B cell (primary cell): Measurements from ENCODE around the gene GP1BB. TPM values are rescaled to one million over a fixed set of nuclear protein-coding genes. Genes with fewer than 3 reads are reported as not detected.
"Not testable (repeated sequence)": the region's sequence is repeated elsewhere in the genome, so short reads cannot be mapped to it uniquely, and the experiment has no call there.

Experiments
- ATAC-seq: fragments of 200-7000 bp; cut with Tn5 transposase; one replicate; pipeline ENCODE4 v1.10.0; 2021; ENCODE audit warnings: low read depth, mild to moderate bottlenecking, moderate number of reproducible peaks, moderate library complexity
- CTCF ChIA-PET: fragments of 350-600 bp; sonication (Branson Sonifier 250); formaldehyde crosslinking; loops from one replicate; lab custom pipeline; 2021; ENCODE audit warnings: antibody characterized with exemption, inconsistent platforms; lab: Charles Lee
- POLR2A ChIA-PET: fragments of 350-600 bp; sonication (Branson Sonifier 250); formaldehyde crosslinking; loops from one replicate; lab custom pipeline; 2021; ENCODE audit warnings: antibody characterized with exemption; lab: Charles Lee
- DNase-seq: peaks from one replicate; pipeline ENCODE4 v3.0.0; 2013
- H2AFZ ChIP-seq: 2 replicates; pipeline ENCODE4 v1.6.1; 2012; ENCODE audit warnings: mild to moderate bottlenecking, low read depth, low read length; ENCODE audit not compliant: insufficient read depth, poor library complexity, severe bottlenecking
- H3K27ac ChIP-seq, 2 donors: 1 replicate in 1 of 2; 2 replicates in 1 of 2; pipeline ENCODE4 v1.5.1; 2012 to 2013; ENCODE audit warnings: low read length in 2 of 2, mild to moderate bottlenecking in 2 of 2, moderate library complexity in 1 of 2
- H3K27me3 ChIP-seq, 4 experiments: fragments of 200-600 bp in 1 of 4; sonication (generic) in 1 of 4; replicated peaks in 1 of 4; 1 replicate in 2 of 4; 2 replicates in 2 of 4; pipeline versions ENCODE4 v1.6.1 to v1.7.0; 2013 to 2016; ENCODE audit warnings: low read length in 3 of 4, mild to moderate bottlenecking in 2 of 4, mixed read lengths in 1 of 4, moderate library complexity in 1 of 4; ENCODE audit not compliant: insufficient read depth in 4 of 4, control insufficient read depth in 3 of 4; ENCODE audit errors: control extremely low read depth in 1 of 4
- H3K36me3 ChIP-seq, 2 experiments: replicated peaks in 1 of 2; 1 replicate in 1 of 2; 2 replicates in 1 of 2; pipeline versions ENCODE4 v1.6.1 to v1.7.1; 2013; ENCODE audit warnings: low read length in 1 of 2; ENCODE audit not compliant: insufficient read depth in 2 of 2, control insufficient read depth in 1 of 2; ENCODE audit errors: control extremely low read depth in 1 of 2, extremely low read depth in 1 of 2
- H3K4me1 ChIP-seq, 2 donors: fragments of 200-600 bp in 1 of 2; sonication (generic) in 1 of 2; 1 replicate in 1 of 2; 2 replicates in 1 of 2; pipeline versions ENCODE4 v1.5.1 to v1.6.1; 2013 to 2017; ENCODE audit warnings: low read length in 2 of 2; ENCODE audit not compliant: control insufficient read depth in 2 of 2, insufficient read depth in 2 of 2
- H3K4me2 ChIP-seq: replicated peaks from 2 replicates; pipeline ENCODE3; 2012; ENCODE audit warnings: mild to moderate bottlenecking, low read depth, low read length; ENCODE audit not compliant: poor library complexity, severe bottlenecking
- H3K4me3 ChIP-seq, 5 experiments: fragments of 200-600 bp in 1 of 5; sonication (generic) in 1 of 5; 1 replicate in 3 of 5; 2 replicates in 2 of 5; pipeline versions ENCODE4 v1.5.1 to v1.7.0; 2011 to 2016; ENCODE audit warnings: low read length in 4 of 5, mild to moderate bottlenecking in 4 of 5, low read depth in 2 of 5, control low read depth in 1 of 5, moderate library complexity in 1 of 5; ENCODE audit not compliant: insufficient read depth in 1 of 5; ENCODE audit errors: control extremely low read depth in 1 of 5, extremely low read depth in 1 of 5
- H3K79me2 ChIP-seq: fragments of 200-600 bp; sonication (generic); one replicate; pipeline ENCODE4 v1.6.0; 2016; ENCODE audit warnings: low read length; ENCODE audit not compliant: control insufficient read depth, insufficient read depth
- H3K9ac ChIP-seq: fragments of 200-600 bp; sonication (generic); 2 replicates; pipeline ENCODE4 v1.6.1; 2017; ENCODE audit warnings: mild to moderate bottlenecking, low read length, moderate library complexity
- H3K9me3 ChIP-seq, 3 donors: one replicate each; pipeline versions ENCODE4 v1.6.1 to v1.7.1; 2013; ENCODE audit warnings: low read length in 2 of 3; ENCODE audit not compliant: control insufficient read depth in 2 of 3, insufficient read depth in 1 of 3; ENCODE audit errors: control extremely low read depth in 1 of 3
- H4K20me1 ChIP-seq: 2 replicates; pipeline ENCODE4 v1.6.0; 2012; ENCODE audit warnings: mild to moderate bottlenecking, low read length; ENCODE audit not compliant: insufficient read depth, control insufficient read depth, poor library complexity, severe bottlenecking
- H3K27ac Mint-ChIP-seq: one replicate; pipeline ENCODE4 v1.8.0; 2021; ENCODE audit warnings: mixed read lengths
- H3K27me3 Mint-ChIP-seq: one replicate; pipeline ENCODE4 v1.8.0; 2021; ENCODE audit warnings: mixed read lengths
- H3K4me1 Mint-ChIP-seq: one replicate; pipeline ENCODE4 v1.8.0; 2021; ENCODE audit warnings: mixed read lengths
- H3K4me3 Mint-ChIP-seq: one replicate; pipeline ENCODE4 v1.8.0; 2021; ENCODE audit warnings: mixed read lengths
- H3K9me3 Mint-ChIP-seq: one replicate; pipeline ENCODE4 v1.8.0; 2022; ENCODE audit warnings: mixed read lengths; ENCODE audit not compliant: insufficient read depth
- CTCF ChIP-seq: fragments of 200-600 bp; IDR thresholded peaks from one replicate; pipeline ENCODE4 v1.8.0; 2022; ENCODE audit warnings: antibody characterized with exemption, mild to moderate bottlenecking
- EZH2 ChIP-seq: IDR thresholded peaks from 2 replicates; pipeline ENCODE4 v1.6.1; 2012; ENCODE audit warnings: borderline replicate concordance, low read depth, mild to moderate bottlenecking, moderate library complexity, low read length; ENCODE audit not compliant: insufficient read depth, poor library complexity, severe bottlenecking
- WGBS: methylation state at CpG from one replicate; pipeline ENCODE4 v1.1.5; 2013; ENCODE audit warnings: missing lambda C conversion rate; ENCODE audit not compliant: insufficient coverage; 5-methylcytosine and 5-hydroxymethylcytosine counted together
- intact Hi-C: fragments of 100-400 bp; cut with micrococcal nuclease; formaldehyde crosslinking; loops from one replicate; pipeline ENCODE4 v1.10.0; 2022
- polyA plus RNA-seq: library from polyadenylated mRNA; depleted of rRNA; stranded (reverse); fragments of >200 nt; gene quantifications from 2 replicates; pipeline ENCODE4 v1.2.3, GENCODE V29; 2012
- total RNA-seq, 2 donors: library from RNA; stranded (reverse); fragments of 120-200 nt in 1 of 2; gene quantifications; 1 replicate in 1 of 2; 2 replicates in 1 of 2; pipeline versions ENCODE4 v1.2.3 to v1.2.4, GENCODE V29; 2013 to 2022

Gene GP1BB
- total and polyA plus RNA-seq, 2 donors (not counting 1 experiment from before 2014, with no cell fraction given): 0.31 TPM; not detected in 1

GRCh38 chr22:19675428-19675827 lies 47.9 kb upstream of the GP1BB start:
- intact Hi-C loops: no loop called here
- no peak overlapping the region for H3K4me3 Mint-ChIP-seq
- POLR2A ChIA-PET: no interaction called here

GRCh38 chr22:19676437-19676836 lies 46.9 kb upstream of the GP1BB start:
- intact Hi-C loops: not testable (repeated sequence)

More at GRCh38 chr22:19675428-19675827, 47.9 kb upstream of the GP1BB start:
- ATAC-seq (no peak), DNase-seq (no peak)
- no peaks in the 10 kb centered on the region for H3K4me1 Mint-ChIP-seq
- Histone ChIP-seq H3K4me2 (no peak overlapping the region), H3K27me3 (peaks cover 0 to 12% (median 3%) of the 10 kb centered on the region in 4 experiments), H3K27ac (no peak overlapping the region), H2AFZ (no peak overlapping the region), H3K9ac (no peak overlapping the region), H3K9me3 (no peaks in the 10 kb centered on the region), H4K20me1 (no peaks in the 10 kb centered on the region), H3K4me1 (no peaks in the 10 kb centered on the region), H3K4me3 (no peak overlapping the region), H3K36me3 (no peaks in the 10 kb centered on the region), H3K79me2 (no peaks in the 10 kb centered on the region)
- TF ChIP-seq CTCF (no peak), EZH2 (no peak)
- no peak overlapping the region for H3K27ac Mint-ChIP-seq
- peaks cover 33% of the 10 kb centered on the region for H3K27me3 Mint-ChIP-seq
- H3K9me3 Mint-ChIP-seq: no peaks in the 10 kb centered on the region
- CTCF ChIA-PET: interaction anchor here (0.5 kb wide), 1 partner anchor 382 kb away, joined by 3 read pairs; no protein-coding TSS in a partner anchor
- 96% methylated on average over 5 of the region's 7 CpGs for WGBS

More at GRCh38 chr22:19676437-19676836, 46.9 kb upstream of the GP1BB start:
- H3K4me3 ChIP-seq, H2AFZ ChIP-seq, H3K4me1 ChIP-seq, H4K20me1 ChIP-seq, H3K4me2 ChIP-seq, H3K4me3 Mint-ChIP-seq, H3K9ac ChIP-seq, CTCF ChIA-PET, H3K9me3 Mint-ChIP-seq, H3K27ac Mint-ChIP-seq, H3K9me3 ChIP-seq, DNase-seq, H3K27ac ChIP-seq, ATAC-seq, POLR2A ChIA-PET, H3K79me2 ChIP-seq, H3K36me3 ChIP-seq, H3K4me1 Mint-ChIP-seq: not testable (repeated sequence)
- no CpG with 5 or more reads among the region's 1 CpG for WGBS
- peaks cover 0 to 12% (median 4%) of the 10 kb centered on the region in 4 experiments for H3K27me3 ChIP-seq
- peaks cover 37% of the 10 kb centered on the region for H3K27me3 Mint-ChIP-seq
